ENCODE measurements around the gene STK4.

Gene STK4

GRCh38 chr20:44963325-44964215 lies 2.7 kb upstream of the STK4 start:
- TF ChIP-seq POLR2AphosphoS5 (IDR thresholded peaks at IDR 0.05; ENCODE audit: low read depth, low read length) (no peak), TAF1 (IDR thresholded peaks at IDR 0.05; ENCODE audit: borderline replicate concordance, insufficient read depth, low read length) (no peak), SIN3A (IDR thresholded peaks at IDR 0.05; ENCODE audit: borderline replicate concordance, insufficient read depth, low read length) (no peak), FOXP2 (optimal IDR thresholded peaks at IDR 0.05; ENCODE audit: borderline replicate concordance, extremely low read depth, extremely low read length, insufficient read depth) (no peak)
- TF ChIP-seq, protein P1, sequence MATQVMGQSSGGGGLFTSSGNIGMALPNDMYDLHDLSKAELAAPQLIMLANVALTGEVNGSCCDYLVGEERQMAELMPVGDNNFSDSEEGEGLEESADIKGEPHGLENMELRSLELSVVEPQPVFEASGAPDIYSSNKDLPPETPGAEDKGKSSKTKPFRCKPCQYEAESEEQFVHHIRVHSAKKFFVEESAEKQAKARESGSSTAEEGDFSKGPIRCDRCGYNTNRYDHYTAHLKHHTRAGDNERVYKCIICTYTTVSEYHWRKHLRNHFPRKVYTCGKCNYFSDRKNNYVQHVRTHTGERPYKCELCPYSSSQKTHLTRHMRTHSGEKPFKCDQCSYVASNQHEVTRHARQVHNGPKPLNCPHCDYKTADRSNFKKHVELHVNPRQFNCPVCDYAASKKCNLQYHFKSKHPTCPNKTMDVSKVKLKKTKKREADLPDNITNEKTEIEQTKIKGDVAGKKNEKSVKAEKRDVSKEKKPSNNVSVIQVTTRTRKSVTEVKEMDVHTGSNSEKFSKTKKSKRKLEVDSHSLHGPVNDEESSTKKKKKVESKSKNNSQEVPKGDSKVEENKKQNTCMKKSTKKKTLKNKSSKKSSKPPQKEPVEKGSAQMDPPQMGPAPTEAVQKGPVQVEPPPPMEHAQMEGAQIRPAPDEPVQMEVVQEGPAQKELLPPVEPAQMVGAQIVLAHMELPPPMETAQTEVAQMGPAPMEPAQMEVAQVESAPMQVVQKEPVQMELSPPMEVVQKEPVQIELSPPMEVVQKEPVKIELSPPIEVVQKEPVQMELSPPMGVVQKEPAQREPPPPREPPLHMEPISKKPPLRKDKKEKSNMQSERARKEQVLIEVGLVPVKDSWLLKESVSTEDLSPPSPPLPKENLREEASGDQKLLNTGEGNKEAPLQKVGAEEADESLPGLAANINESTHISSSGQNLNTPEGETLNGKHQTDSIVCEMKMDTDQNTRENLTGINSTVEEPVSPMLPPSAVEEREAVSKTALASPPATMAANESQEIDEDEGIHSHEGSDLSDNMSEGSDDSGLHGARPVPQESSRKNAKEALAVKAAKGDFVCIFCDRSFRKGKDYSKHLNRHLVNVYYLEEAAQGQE (IDR thresholded peaks at IDR 0.05; ENCODE audit: insufficient read depth in 1 of 2, low read depth in 2 of 2, low read length in 2 of 2) = no peak

- TF ChIP-seq TAF1 (IDR thresholded peaks at IDR 0.05; ENCODE audit: borderline replicate concordance, insufficient read depth, low read length) (no peak), FOXP2 (optimal IDR thresholded peaks at IDR 0.05; ENCODE audit: borderline replicate concordance, extremely low read depth, extremely low read length, insufficient read depth) (no peak), SIN3A (IDR thresholded peaks at IDR 0.05; ENCODE audit: borderline replicate concordance, insufficient read depth, low read length) (no peak), POLR2AphosphoS5 (IDR thresholded peaks at IDR 0.05; ENCODE audit: low read depth, low read length) (no peak)
- TF ChIP-seq, protein P1 (IDR thresholded peaks at IDR 0.05; ENCODE audit: insufficient read depth in 1 of 2, low read depth in 2 of 2, low read length in 2 of 2) = no peak
These were observed 672 bp upstream of the STK4 start for GRCh38 chr20:44965651-44966029.

- no peak for TF ChIP-seq POLR2AphosphoS5 (IDR thresholded peaks at IDR 0.05; ENCODE audit: low read depth, low read length)
- TF ChIP-seq FOXP2 (optimal IDR thresholded peaks at IDR 0.05; ENCODE audit: borderline replicate concordance, extremely low read depth, extremely low read length, insufficient read depth) = no peak
- TF ChIP-seq TAF1 (IDR thresholded peaks at IDR 0.05; ENCODE audit: borderline replicate concordance, insufficient read depth, low read length) = no peak
- TF ChIP-seq, protein P1 (IDR thresholded peaks at IDR 0.05; ENCODE audit: insufficient read depth in 1 of 2, low read depth in 2 of 2, low read length in 2 of 2) = no peak
- TF ChIP-seq SIN3A (IDR thresholded peaks at IDR 0.05; ENCODE audit: borderline replicate concordance, insufficient read depth, low read length) = no peak
These were observed 995 bp downstream of the STK4 start for GRCh38 chr20:44967207-44967807.

GRCh38 chr20:44969300-44969894 lies 3.1 kb downstream of the STK4 start:
- TF ChIP-seq SIN3A (IDR thresholded peaks at IDR 0.05; ENCODE audit: borderline replicate concordance, insufficient read depth, low read length) (no peak), TAF1 (IDR thresholded peaks at IDR 0.05; ENCODE audit: borderline replicate concordance, insufficient read depth, low read length) (no peak), FOXP2 (optimal IDR thresholded peaks at IDR 0.05; ENCODE audit: borderline replicate concordance, extremely low read depth, extremely low read length, insufficient read depth) (no peak), POLR2AphosphoS5 (IDR thresholded peaks at IDR 0.05; ENCODE audit: low read depth, low read length) (no peak)
- TF ChIP-seq, protein P1 (IDR thresholded peaks at IDR 0.05; ENCODE audit: insufficient read depth in 1 of 2, low read depth in 2 of 2, low read length in 2 of 2) = no peak
